Measurements from ENCODE around the gene SRC. TPM values are rescaled to one million over a fixed set of nuclear protein-coding genes. Genes with fewer than 3 reads are reported as not detected.

The SRC gene
- total and polyA plus RNA-seq, 2 of the 8 experiments (the other 6 are each of a cell fraction or from before 2014, with no cell fraction given) = 27.6 to 28.8 TPM

DNA sequence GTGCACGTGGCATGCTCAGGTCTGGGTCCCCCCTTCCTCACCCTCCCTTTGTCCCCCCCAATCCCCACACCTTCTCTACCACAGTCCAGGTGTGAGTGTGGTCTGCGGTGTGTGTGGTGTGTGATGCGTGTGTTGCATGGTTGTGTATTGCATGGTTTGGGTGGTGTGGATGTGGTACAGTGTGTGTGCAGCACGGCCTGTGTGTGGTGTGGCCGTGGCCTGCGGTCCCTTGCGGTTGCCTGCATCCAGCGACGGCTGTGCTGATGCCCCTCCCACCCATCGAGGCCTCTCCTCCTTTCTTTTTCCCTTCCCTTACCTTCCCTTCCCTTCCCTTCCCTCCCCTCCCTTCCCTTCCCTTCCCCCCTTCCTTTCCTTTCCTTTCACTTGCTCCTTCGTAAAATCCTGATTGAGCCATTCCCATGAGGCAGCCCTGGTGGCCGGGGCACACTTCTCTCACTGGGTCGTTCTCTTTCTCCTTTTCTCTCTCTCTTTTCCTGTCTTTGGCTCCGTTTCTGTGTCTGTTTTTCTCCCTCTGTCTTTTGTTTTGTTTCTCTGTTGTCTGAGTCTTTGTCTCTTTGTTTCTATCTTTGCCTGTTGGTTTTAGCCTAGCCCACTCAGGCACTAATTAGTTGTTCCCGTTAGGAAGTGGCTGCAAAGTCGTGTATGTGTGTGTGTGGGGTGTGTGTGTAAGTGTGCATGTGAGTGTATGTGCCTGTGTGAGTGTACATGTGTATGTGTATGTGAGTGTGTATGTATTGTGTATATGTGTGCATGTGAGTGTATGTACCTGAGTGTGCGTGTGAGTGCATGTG is 65.7 kb downstream of the SRC start:
- H4K20me1 ChIP-seq (replicated peaks in 1 of 2; ENCODE audit: control insufficient read depth in 1 of 2, insufficient read depth in 2 of 2, low read length in 2 of 2) = peaks cover 0 to 2% of the 10 kb centered on the region in 2 experiments
- H2AK5ac ChIP-seq (ENCODE audit: low read depth, low read length) = peak overlapping the region; percentile 100
- no peak for DNase-seq (ENCODE audit: low read depth in 1 of 2, low spot score in 2 of 2)
- H3K14ac ChIP-seq (ENCODE audit: insufficient read length) = peak overlapping the region; percentile 19
- H2AFZ ChIP-seq (ENCODE audit: low read length) = peak overlapping the region; percentile 61
- H3K79me2 ChIP-seq (ENCODE audit: control insufficient read depth in 1 of 2, insufficient read depth in 2 of 2, low read length in 2 of 2) = no peaks in the 10 kb centered on the region
- H4K5ac ChIP-seq (ENCODE audit: insufficient read length, low read depth, low read length) = peak overlapping the region; percentile 35
- ChIA-PET CTCF (ENCODE audit: partially characterized antibody) (interaction anchor here (0.8 to 1.4 kb wide), 2 partner anchors 12 to 27 kb away, joined by 3 to 4 read pairs; no protein-coding TSS in a partner anchor), POLR2A (ENCODE audit: partially characterized antibody) (interaction anchor here (0.6 to 2.7 kb wide), 4 partner anchors 12 to 94 kb away, joined by 3 to 13 read pairs (median 7); no protein-coding TSS in a partner anchor)
- H3K18ac ChIP-seq (ENCODE audit: extremely low read depth, low read length) = peak overlapping the region; percentile 94
- no peaks in the 10 kb centered on the region for H3K36me3 ChIP-seq (ENCODE audit: control insufficient read depth in 2 of 4, insufficient read depth in 4 of 4, low read length in 3 of 4)
- peak overlapping the region; percentile 45 to 77 for H3K4me2 ChIP-seq (ENCODE audit: insufficient read depth in 1 of 2, low read depth in 2 of 2, low read length in 2 of 2)
- H2BK120ac ChIP-seq (replicated peaks; ENCODE audit: low read depth, low read length) = peak overlapping the region; percentile 90
- peak overlapping the region; percentile 76; the same call in 1 of the 2 replicates for H4K8ac ChIP-seq (ENCODE audit: extremely low read depth, insufficient read depth, low read length)
- peak overlapping the region; percentile 97 for H2BK20ac ChIP-seq (ENCODE audit: low read length)
- peak overlapping the region; percentile 71 for H3K4ac ChIP-seq (replicated peaks; ENCODE audit: insufficient read length, low read depth, low read length)
- TF ChIP-seq SP1 (IDR thresholded peaks at IDR 0.05; ENCODE audit: low read depth, low read length) = 0 out of 2 replicates have a peak, but pooled peaks have one; percentile 23
- TF ChIP-seq ASH2L (IDR thresholded peaks at IDR 0.05; ENCODE audit: low read length) = peak; percentile 4
- TF ChIP-seq MAX (IDR thresholded peaks at IDR 0.05) = peak; percentile 9; the same call in 1 of the 2 replicates
- 0 out of 4 replicates have a peak, but pooled peaks of 1 of the 2 experiments have one; percentile 8 for TF ChIP-seq RAD21 (IDR thresholded peaks at IDR 0.05 in 1 of 2, conservative IDR thresholded peaks at IDR 0.05 in 1 of 2; ENCODE audit: low read depth in 2 of 2, low read length in 2 of 2)
- TF ChIP-seq SRF (IDR thresholded peaks at IDR 0.05; ENCODE audit: low read depth, low read length) = no peak
- no peak for TF ChIP-seq TEAD4 (IDR thresholded peaks at IDR 0.05; ENCODE audit: low read depth, low read length)
- H3K9ac ChIP-seq (replicated peaks in 1 of 4; ENCODE audit: extremely low read depth in 1 of 4, low read depth in 3 of 4, low read length in 3 of 4) = peak overlapping the region in 2 of 4 experiments; percentile 20 to 65; a peak in 3 of 7 replicates
- H3K4me1 ChIP-seq (replicated peaks in 1 of 4; ENCODE audit: control insufficient read depth in 3 of 4, insufficient read depth in 4 of 4, low read length in 3 of 4) = peaks cover 11 to 54% (median 31%) of the 10 kb centered on the region in 4 experiments
- FAIRE-seq = no peak
- no peaks in the 10 kb centered on the region; the same call in 1 of the 2 replicates for H3K79me1 ChIP-seq (ENCODE audit: low read depth, low read length)
- WGBS, 2 experiments (ENCODE audit: extremely low coverage in 1 of 2, insufficient coverage in 1 of 2, insufficient read length in 1 of 2, insufficient replicate concordance in 2 of 2, low coverage in 1 of 2, low lambda C conversion rate in 2 of 2, missing lambda C conversion rate in 1 of 2) = 49% methylated on average over 10 of the region's 17 CpGs; no CpG with 5 or more reads in 1 of the 2 experiments
- H3K23me2 ChIP-seq (ENCODE audit: low read depth, low read length) = peaks cover 10% of the 10 kb centered on the region
- H4K91ac ChIP-seq (replicated peaks; ENCODE audit: insufficient read length, low read length) = peak overlapping the region; percentile 99
- H2BK15ac ChIP-seq (ENCODE audit: low read length) = peak overlapping the region; percentile 100
- H3K4me3 ChIP-seq (ENCODE audit: extremely low read depth in 1 of 4, insufficient read depth in 2 of 4, low read depth in 3 of 4, low read length in 4 of 4) = peak overlapping the region in 1 of 4 experiments; percentile 32; a peak in 1 of 8 replicates
- peaks cover 0 to 22% (median 14%) of the 10 kb centered on the region in 4 experiments; a peak in 4 of 7 replicates for H3K27me3 ChIP-seq (replicated peaks in 1 of 4; ENCODE audit: control insufficient read depth in 3 of 4, extremely low read depth in 1 of 4, insufficient read depth in 3 of 4, low read length in 3 of 4)
- H3K56ac ChIP-seq (replicated peaks; ENCODE audit: insufficient read length, low read depth, low read length) = peak overlapping the region; percentile 14
- H2BK5ac ChIP-seq (ENCODE audit: low read depth, low read length) = peak overlapping the region; percentile 89
- H2BK12ac ChIP-seq (ENCODE audit: low read depth, low read length) = peak overlapping the region; percentile 100
- H3K9me3 ChIP-seq (ENCODE audit: insufficient read depth in 2 of 2, low read depth in 1 of 2, low read length in 1 of 2) = no peaks in the 10 kb centered on the region
- no peak overlapping the region for H3K27ac ChIP-seq (ENCODE audit: low read depth, low read length)
- H3K23ac ChIP-seq (ENCODE audit: insufficient read length) = no peak overlapping the region

Data from H1 (cell line).